ENCODE data around the gene IL17F. TPM values are rescaled to one million over a fixed set of nuclear protein-coding genes. Genes with fewer than 3 reads are reported as not detected.
A peak's percentile ranks its signal among the peaks of the same experiment; 100 is the strongest.

Gene IL17F
- total RNA-seq = 0.64 TPM
- polyA plus RNA-seq = under 1 TPM in 1 of 4 donors, not detected in 3; 0.46 TPM

GRCh38 chr6:52244400-52244799 lies at the start of gene IL17F:
TSS of gene IL17F (minus strand) at chr6:52244500. CDS start at chr6:52244429, 71 bp downstream.
- no peaks in the 10 kb centered on the region for H3K36me3 ChIP-seq (ENCODE audit: control insufficient read depth, insufficient read depth, low read length)
- H3K27ac Mint-ChIP-seq = no peak within 1 kb of the TSS
- peaks cover 10% of the 10 kb centered on the region for H3K27me3 ChIP-seq (ENCODE audit: control insufficient read depth, insufficient read depth, low read length)
- peaks cover 0 to 3% (median 0%) of the 10 kb centered on the region in 7 donors for H3K9me3 Mint-ChIP-seq
- H3K4me3 ChIP-seq (ENCODE audit: low read depth, low read length) = no peak within 1 kb of the TSS
- H3K4me1 ChIP-seq (ENCODE audit: control insufficient read depth, insufficient read depth, low read length, poor library complexity, severe bottlenecking) = no peaks in the 10 kb centered on the region
- no peak for ATAC-seq (ENCODE audit: low read depth in 2 of 2)
- peaks cover 24% of the 10 kb centered on the region for H3K27me3 Mint-ChIP-seq
- no peaks in the 10 kb centered on the region for H3K9me3 ChIP-seq (ENCODE audit: control insufficient read depth in 2 of 2, low read length in 2 of 2)
- H3K4me3 Mint-ChIP-seq = no peak within 1 kb of the TSS
- no peak for DNase-seq
- H3K4me1 Mint-ChIP-seq = no peaks in the 10 kb centered on the region
- H3K27ac ChIP-seq (ENCODE audit: insufficient read depth, low read length, poor library complexity, severe bottlenecking) = no peak within 1 kb of the TSS
- no peaks in the 10 kb centered on the region for H3K36me3 Mint-ChIP-seq

- H3K27ac ChIP-seq (ENCODE audit: insufficient read depth, low read length, poor library complexity, severe bottlenecking) = no peak overlapping the region
- H3K27ac Mint-ChIP-seq = peak overlapping the region in 2 of 3 donors; percentile 56 to 58
- no peaks in the 10 kb centered on the region for H3K36me3 ChIP-seq (ENCODE audit: control insufficient read depth, insufficient read depth, low read length)
- H3K4me1 Mint-ChIP-seq = peaks cover 12 to 27% (median 18%) of the 10 kb centered on the region in 4 donors
- H3K27me3 ChIP-seq (ENCODE audit: control insufficient read depth, insufficient read depth, low read length) = no peaks in the 10 kb centered on the region
- no peaks in the 10 kb centered on the region for H3K27me3 Mint-ChIP-seq
- no peak overlapping the region for H3K4me3 ChIP-seq (ENCODE audit: low read depth, low read length)
- H3K36me3 Mint-ChIP-seq = no peaks in the 10 kb centered on the region
- ATAC-seq (ENCODE audit: low read depth in 2 of 2) (no peak), DNase-seq (no peak)
- H3K4me1 ChIP-seq (ENCODE audit: control insufficient read depth, insufficient read depth, low read length, poor library complexity, severe bottlenecking) = peaks cover 12% of the 10 kb centered on the region
- H3K9me3 Mint-ChIP-seq = peaks cover 0 to 2% (median 0%) of the 10 kb centered on the region in 7 donors
- no peaks in the 10 kb centered on the region for H3K9me3 ChIP-seq (ENCODE audit: control insufficient read depth in 2 of 2, low read length in 2 of 2)
- no peak overlapping the region for H3K4me3 Mint-ChIP-seq
Observed at GRCh38 chr6:52293067-52293466, 48.8 kb upstream of the IL17F start.

DNA sequence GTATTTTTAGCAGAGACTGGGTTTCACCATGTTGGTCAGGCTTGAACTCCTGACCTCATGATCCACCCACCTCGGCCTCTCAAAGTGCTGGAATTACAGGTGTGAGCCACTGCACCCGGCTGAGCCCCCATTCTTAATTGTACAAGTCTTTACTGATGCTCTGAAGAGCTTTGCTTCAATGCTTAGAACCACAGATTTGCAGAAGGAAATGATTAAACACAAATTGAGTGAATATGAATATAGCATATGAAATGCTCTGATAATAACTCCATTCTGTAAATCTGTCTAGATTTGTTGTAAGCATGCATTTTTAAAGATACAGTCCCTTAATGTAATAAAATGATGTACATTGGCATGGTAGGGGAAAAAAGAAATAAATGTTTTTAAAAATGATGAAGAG lies 44.5 kb upstream of the IL17F start:
- no peak overlapping the region for H3K4me3 ChIP-seq (ENCODE audit: low read depth, low read length)
- peaks cover 0 to 2% (median 0%) of the 10 kb centered on the region in 7 donors for H3K9me3 Mint-ChIP-seq
- H3K27ac Mint-ChIP-seq = no peak overlapping the region
- H3K36me3 Mint-ChIP-seq = no peaks in the 10 kb centered on the region
- H3K4me1 Mint-ChIP-seq = peaks cover 6 to 28% (median 11%) of the 10 kb centered on the region in 4 donors
- peaks cover 30% of the 10 kb centered on the region for H3K4me1 ChIP-seq (ENCODE audit: control insufficient read depth, insufficient read depth, low read length, poor library complexity, severe bottlenecking)
- no peaks in the 10 kb centered on the region for H3K36me3 ChIP-seq (ENCODE audit: control insufficient read depth, insufficient read depth, low read length)
- H3K4me3 Mint-ChIP-seq = peak overlapping the region in 1 of 4 donors; percentile 55
- no peaks in the 10 kb centered on the region for H3K27me3 Mint-ChIP-seq
- no peak for ATAC-seq (ENCODE audit: low read depth in 2 of 2)
- H3K27me3 ChIP-seq (ENCODE audit: control insufficient read depth, insufficient read depth, low read length) = no peaks in the 10 kb centered on the region
- no peak overlapping the region for H3K27ac ChIP-seq (ENCODE audit: insufficient read depth, low read length, poor library complexity, severe bottlenecking)
- H3K9me3 ChIP-seq (ENCODE audit: control insufficient read depth in 2 of 2, low read length in 2 of 2) = no peaks in the 10 kb centered on the region
- DNase-seq = no peak

- H3K9me3 ChIP-seq (ENCODE audit: control insufficient read depth in 2 of 2, low read length in 2 of 2) = no peaks in the 10 kb centered on the region
- no peak overlapping the region for H3K27ac Mint-ChIP-seq
- H3K27me3 Mint-ChIP-seq = no peaks in the 10 kb centered on the region
- H3K4me3 Mint-ChIP-seq = no peak overlapping the region
- no peak overlapping the region for H3K4me3 ChIP-seq (ENCODE audit: low read depth, low read length)
- DNase-seq = no peak
- no peak for ATAC-seq (ENCODE audit: low read depth in 2 of 2)
- no peaks in the 10 kb centered on the region for H3K27me3 ChIP-seq (ENCODE audit: control insufficient read depth, insufficient read depth, low read length)
- peaks cover 36% of the 10 kb centered on the region for H3K4me1 ChIP-seq (ENCODE audit: control insufficient read depth, insufficient read depth, low read length, poor library complexity, severe bottlenecking)
- no peaks in the 10 kb centered on the region for H3K36me3 Mint-ChIP-seq
- peaks cover 0 to 2% (median 0%) of the 10 kb centered on the region in 7 donors for H3K9me3 Mint-ChIP-seq
- peaks cover 6 to 33% (median 15%) of the 10 kb centered on the region in 4 donors for H3K4me1 Mint-ChIP-seq
- no peak overlapping the region for H3K27ac ChIP-seq (ENCODE audit: insufficient read depth, low read length, poor library complexity, severe bottlenecking)
- H3K36me3 ChIP-seq (ENCODE audit: control insufficient read depth, insufficient read depth, low read length) = no peaks in the 10 kb centered on the region
Observed at GRCh38 chr6:52288216-52288615, 43.9 kb upstream of the IL17F start.

GRCh38 chr6:52286798-52287432 lies 42.6 kb upstream of the IL17F start:
- Histone ChIP-seq H3K27ac (ENCODE audit: insufficient read depth, low read length, poor library complexity, severe bottlenecking) (peak overlapping the region; percentile 87), H3K4me1 (ENCODE audit: control insufficient read depth, insufficient read depth, low read length, poor library complexity, severe bottlenecking) (peaks cover 43% of the 10 kb centered on the region), H3K36me3 (ENCODE audit: control insufficient read depth, insufficient read depth, low read length) (peaks cover 9% of the 10 kb centered on the region), H3K4me3 (ENCODE audit: low read depth, low read length) (peak overlapping the region; percentile 98), H3K27me3 (ENCODE audit: control insufficient read depth, insufficient read depth, low read length) (no peaks in the 10 kb centered on the region), H3K9me3 (ENCODE audit: control insufficient read depth in 2 of 2, low read length in 2 of 2) (no peaks in the 10 kb centered on the region)
- Mint-ChIP-seq H3K4me1 (peaks cover 6 to 43% (median 26%) of the 10 kb centered on the region in 4 donors), H3K9me3 (peaks cover 0 to 2% (median 0%) of the 10 kb centered on the region in 7 donors), H3K36me3 (peaks cover 8% of the 10 kb centered on the region), H3K27ac (peak overlapping the region in 1 of 3 donors; percentile 79), H3K4me3 (peak overlapping the region in 3 of 4 donors; percentile 50 to 83 (median 55)), H3K27me3 (no peaks in the 10 kb centered on the region)
- no peak for ATAC-seq (ENCODE audit: low read depth in 2 of 2)
- peak; percentile 17 to 74 (median 49) for DNase-seq

GRCh38 chr6:52285177-52286068 lies 41.1 kb upstream of the IL17F start:
- ATAC-seq (ENCODE audit: low read depth in 2 of 2) = peak; percentile 9 to 14
- Mint-ChIP-seq H3K27ac (peak overlapping the region in 1 of 3 donors; percentile 79), H3K4me1 (peaks cover 6 to 50% (median 32%) of the 10 kb centered on the region in 4 donors), H3K4me3 (no peak overlapping the region), H3K27me3 (no peaks in the 10 kb centered on the region), H3K9me3 (no peaks in the 10 kb centered on the region), H3K36me3 (peaks cover 20% of the 10 kb centered on the region)
- Histone ChIP-seq H3K4me1 (ENCODE audit: control insufficient read depth, insufficient read depth, low read length, poor library complexity, severe bottlenecking) (peaks cover 43% of the 10 kb centered on the region), H3K36me3 (ENCODE audit: control insufficient read depth, insufficient read depth, low read length) (peaks cover 24% of the 10 kb centered on the region), H3K27me3 (ENCODE audit: control insufficient read depth, insufficient read depth, low read length) (no peaks in the 10 kb centered on the region), H3K9me3 (ENCODE audit: control insufficient read depth in 2 of 2, low read length in 2 of 2) (no peaks in the 10 kb centered on the region), H3K4me3 (ENCODE audit: low read depth, low read length) (peak overlapping the region; percentile 98), H3K27ac (ENCODE audit: insufficient read depth, low read length, poor library complexity, severe bottlenecking) (peak overlapping the region; percentile 87)
- DNase-seq = peak in 1 of 3 donors; percentile 75

GRCh38 chr6:52284460-52285176 lies 40.3 kb upstream of the IL17F start, which contains the start of gene MCM3:
TSS of gene MCM3 (minus strand) at chr6:52284742. CDS start at chr6:52284674, 68 bp downstream.
- peak; percentile 94 to 100 (median 98) for DNase-seq
- no peaks in the 10 kb centered on the region for H3K9me3 ChIP-seq (ENCODE audit: control insufficient read depth in 2 of 2, low read length in 2 of 2)
- H3K9me3 Mint-ChIP-seq = no peaks in the 10 kb centered on the region
- peak within 1 kb of the TSS in 1 of 4 donors; percentile 64 for H3K4me3 Mint-ChIP-seq
- H3K4me1 Mint-ChIP-seq = peaks cover 6 to 53% (median 34%) of the 10 kb centered on the region in 4 donors
- no peaks in the 10 kb centered on the region for H3K27me3 Mint-ChIP-seq
- peak; percentile 98 for ATAC-seq (ENCODE audit: low read depth in 2 of 2)
- H3K27me3 ChIP-seq (ENCODE audit: control insufficient read depth, insufficient read depth, low read length) = no peaks in the 10 kb centered on the region
- H3K27ac Mint-ChIP-seq = peak within 1 kb of the TSS in 1 of 3 donors; percentile 87
- H3K27ac ChIP-seq (ENCODE audit: insufficient read depth, low read length, poor library complexity, severe bottlenecking) = peak within 1 kb of the TSS; percentile 87
- peak within 1 kb of the TSS; percentile 98 for H3K4me3 ChIP-seq (ENCODE audit: low read depth, low read length)
- H3K4me1 ChIP-seq (ENCODE audit: control insufficient read depth, insufficient read depth, low read length, poor library complexity, severe bottlenecking) = peaks cover 43% of the 10 kb centered on the region
- peaks cover 32% of the 10 kb centered on the region for H3K36me3 ChIP-seq (ENCODE audit: control insufficient read depth, insufficient read depth, low read length)
- peaks cover 26% of the 10 kb centered on the region for H3K36me3 Mint-ChIP-seq
